GM12872 (cell line): ENCODE results near the gene TRDN.

Experiments used
- CTCF ChIP-seq: IDR thresholded peaks from 3 replicates; pipeline ENCODE4 v1.5.1; 2011; ENCODE audit warnings: low read depth, mild to moderate bottlenecking, low read length, moderate library complexity; ENCODE audit not compliant: insufficient read depth

TRDN gene

GRCh38 chr6:123489589-123489988 lies 147.2 kb downstream of the TRDN start:
- TF ChIP-seq CTCF = no peak

GRCh38 chr6:123480986-123481385 lies 155.8 kb downstream of the TRDN start:
- TF ChIP-seq CTCF = no peak

GRCh38 chr6:123467392-123467791 lies 169.4 kb downstream of the TRDN start:
- no peak for TF ChIP-seq CTCF

GRCh38 chr6:123462152-123462551 lies 174.6 kb downstream of the TRDN start:
- TF ChIP-seq CTCF = no peak

GRCh38 chr6:123458218-123458617 lies 178.5 kb downstream of the TRDN start:
- TF ChIP-seq CTCF = no peak

- TF ChIP-seq CTCF = no peak
Observed at GRCh38 chr6:123456836-123457235, 179.9 kb downstream of the TRDN start.

GRCh38 chr6:123454448-123454847 lies 182.3 kb downstream of the TRDN start:
- TF ChIP-seq CTCF = no peak
